IMR-90 (cell line): ENCODE results near the gene MGAT1. TPM values are rescaled to one million over a fixed set of nuclear protein-coding genes. Genes with fewer than 3 reads are reported as not detected.

Experiments used
- ATAC-seq: fragments of 200-7000 bp; cut with Tn5 transposase; 2 replicates; pipeline ENCODE4 v1.9.1; 2020; ENCODE audit warnings: low read depth, mild to moderate bottlenecking, moderate library complexity
- BruUV-seq: library from RNA; stranded (reverse); fragments of 400-500 nt; replicated peaks from 2 replicates; lab custom pipeline; 2021; lab: Mats Ljungman, UMichigan
- CTCF ChIA-PET: fragments of 300-600 bp; formaldehyde crosslinking; extraction: SDS; loops from one replicate; lab custom pipeline; 2021; ENCODE audit warnings: antibody characterized with exemption; lab: Yijun Ruan, JAX
- POLR2A ChIA-PET: fragments of 300-600 bp; sonication (Branson Sonifier 250); formaldehyde crosslinking; loops from one replicate; lab custom pipeline; 2022; ENCODE audit warnings: antibody characterized with exemption; ENCODE audit not compliant: unreplicated experiment; lab: Charles Lee
- DNase-seq: peaks from one replicate; pipeline ENCODE4 v3.0.0; 2013
- H2AFZ ChIP-seq: replicated peaks from 2 replicates; pipeline ENCODE3; 2013; ENCODE audit warnings: low read length, mild to moderate bottlenecking; ENCODE audit not compliant: poor library complexity
- H2AK5ac ChIP-seq: 2 replicates; pipeline ENCODE4 v1.6.1; 2013; ENCODE audit warnings: low read depth, low read length, inconsistent platforms
- H2AK9ac ChIP-seq: replicated peaks from 2 replicates; pipeline ENCODE3; 2013; ENCODE audit warnings: mild to moderate bottlenecking, low read depth, low read length, moderate library complexity; ENCODE audit not compliant: poor library complexity
- H2BK120ac ChIP-seq: 2 replicates; pipeline ENCODE4 v1.6.1; 2013; ENCODE audit warnings: low read depth, low read length, inconsistent platforms
- H2BK15ac ChIP-seq: 3 replicates; pipeline ENCODE4 v1.6.1; 2013; ENCODE audit warnings: low read depth, low read length, inconsistent platforms
- H2BK20ac ChIP-seq: 2 replicates; pipeline ENCODE4 v1.6.1; 2013; ENCODE audit warnings: low read depth, mild to moderate bottlenecking, inconsistent platforms, low read length, moderate library complexity
- H2BK5ac ChIP-seq: 2 replicates; pipeline ENCODE4 v1.6.1; 2013; ENCODE audit warnings: mild to moderate bottlenecking, low read depth, low read length, inconsistent platforms; ENCODE audit not compliant: poor library complexity, severe bottlenecking
- H3K14ac ChIP-seq: replicated peaks from 2 replicates; pipeline ENCODE4 v1.6.1; 2013; ENCODE audit warnings: low read depth, low read length, inconsistent platforms
- H3K18ac ChIP-seq: 2 replicates; pipeline ENCODE4 v1.6.1; 2013; ENCODE audit warnings: low read depth, low read length, control low read depth
- H3K23ac ChIP-seq: 2 replicates; pipeline ENCODE4 v1.6.1; 2013; ENCODE audit warnings: low read depth, low read length, inconsistent platforms
- H3K27ac ChIP-seq: 2 replicates; pipeline ENCODE4 v1.5.1; 2013; ENCODE audit warnings: mild to moderate bottlenecking, control low read depth, low read length; ENCODE audit not compliant: insufficient read depth
- H3K27me3 ChIP-seq: 2 replicates; pipeline ENCODE4 v1.6.1; 2013; ENCODE audit warnings: low read length; ENCODE audit not compliant: control insufficient read depth, insufficient read depth
- H3K36me3 ChIP-seq: 2 replicates; pipeline ENCODE4 v1.6.1; 2013; ENCODE audit warnings: low read length, mixed read lengths; ENCODE audit not compliant: control insufficient read depth, insufficient read depth
- H3K4ac ChIP-seq: 2 replicates; pipeline ENCODE4 v1.6.1; 2013; ENCODE audit warnings: low read depth, low read length, inconsistent platforms
- H3K4me1 ChIP-seq: 2 replicates; pipeline ENCODE4 v1.6.1; 2013; ENCODE audit warnings: low read length, mixed read lengths; ENCODE audit not compliant: control insufficient read depth, insufficient read depth
- H3K4me2 ChIP-seq: 2 replicates; pipeline ENCODE4 v1.6.1; 2013; ENCODE audit warnings: low read depth, mild to moderate bottlenecking, control low read depth, low read length, moderate library complexity
- H3K4me3 ChIP-seq: 2 replicates; pipeline ENCODE4 v1.5.1; 2013; ENCODE audit warnings: low read depth, mild to moderate bottlenecking, control low read depth, low read length, moderate library complexity; ENCODE audit not compliant: insufficient read depth
- H3K56ac ChIP-seq: 2 replicates; pipeline ENCODE4 v1.6.1; 2013; ENCODE audit warnings: low read length, inconsistent platforms; ENCODE audit not compliant: insufficient read depth; ENCODE audit errors: extremely low read depth
- H3K79me1 ChIP-seq, 2 experiments: 2 replicates each; pipeline ENCODE4 v1.6.1; 2013; ENCODE audit warnings: low read length in 2 of 2, inconsistent platforms in 1 of 2, low read depth in 1 of 2
- H3K9ac ChIP-seq: 2 replicates; pipeline ENCODE4 v1.6.1; 2013; ENCODE audit warnings: low read depth, low read length, control low read depth
- H3K9me1 ChIP-seq: 2 replicates; pipeline ENCODE4 v1.6.1; 2013; ENCODE audit warnings: low read length, inconsistent platforms; ENCODE audit not compliant: insufficient read depth
- H3K9me3 ChIP-seq: 2 replicates; pipeline ENCODE4 v1.6.1; 2013; ENCODE audit warnings: low read length; ENCODE audit not compliant: control insufficient read depth, insufficient read depth
- H4K20me1 ChIP-seq: 2 replicates; pipeline ENCODE4 v1.6.1; 2013; ENCODE audit warnings: low read length, inconsistent platforms; ENCODE audit not compliant: insufficient read depth
- H4K5ac ChIP-seq: 2 replicates; pipeline ENCODE4 v1.6.1; 2013; ENCODE audit warnings: mild to moderate bottlenecking, low read depth, low read length, control low read depth
- H4K8ac ChIP-seq, 2 experiments: 2 replicates each; pipeline ENCODE4 v1.6.1; 2013; ENCODE audit warnings: low read depth in 2 of 2, low read length in 2 of 2, control low read depth in 1 of 2, inconsistent platforms in 1 of 2
- H4K91ac ChIP-seq: 2 replicates; pipeline ENCODE4 v1.6.1; 2013; ENCODE audit warnings: low read depth, low read length, inconsistent platforms; ENCODE audit not compliant: insufficient read depth
- CHD1 ChIP-seq: IDR thresholded peaks from 2 replicates; pipeline ENCODE4 v1.6.1; 2012; ENCODE audit warnings: low read depth, low read length, improper control_type of control experiment
- FOS ChIP-seq: fragments of 150-350 bp; IDR thresholded peaks from 2 replicates; pipeline ENCODE4 v1.6.1; 2016; ENCODE audit warnings: low read depth, low read length
- MAZ ChIP-seq: IDR thresholded peaks from 2 replicates; pipeline ENCODE4 v1.6.1; 2012; ENCODE audit warnings: low read depth, mild to moderate bottlenecking, low read length, improper control_type of control experiment, moderate library complexity, borderline replicate concordance
- MXI1 ChIP-seq: IDR thresholded peaks from 2 replicates; pipeline ENCODE4 v1.6.1; 2012; ENCODE audit warnings: low read depth, mild to moderate bottlenecking, low read length, moderate library complexity, borderline replicate concordance
- NFE2L2 ChIP-seq: fragments of 150-350 bp; IDR thresholded peaks from 2 replicates; pipeline ENCODE4 v1.6.1; 2016; ENCODE audit warnings: low read depth, mild to moderate bottlenecking, low read length
- POLR2A ChIP-seq: IDR thresholded peaks from 2 replicates; pipeline ENCODE4 v1.6.1; 2012; ENCODE audit warnings: mild to moderate bottlenecking, low read depth, low read length
- RFX5 ChIP-seq: IDR thresholded peaks from 2 replicates; pipeline ENCODE4 v1.8.0; 2012; ENCODE audit warnings: low read depth, mild to moderate bottlenecking, low read length, moderate library complexity
- WGBS, 2 experiments: methylation state at CpG; one replicate each; pipeline versions ENCODE4 v1.1.5 to v1.1.7; 2013; ENCODE audit warnings: missing lambda C conversion rate in 2 of 2; ENCODE audit not compliant: insufficient read length in 1 of 2; ENCODE audit errors: extremely low coverage in 2 of 2; 5-methylcytosine and 5-hydroxymethylcytosine counted together
- dilution Hi-C: fragments of 300-500 bp; cut with HindIII; formaldehyde crosslinking; loops from one replicate; pipeline ENCODE4 v1.14.3; 2018; ENCODE audit warnings: low sequenced_read_pairs; ENCODE audit not compliant: unreplicated experiment
- in situ Hi-C: fragments of 300-500 bp; cut with MboI; formaldehyde crosslinking; loops from 3 replicates; pipeline ENCODE4 v1.14.3; 2019; ENCODE audit warnings: low sequenced_read_pairs, inconsistent platforms, mixed read lengths
- intact Hi-C: fragments of 100-400 bp; cut with micrococcal nuclease; formaldehyde crosslinking; loops from 2 replicates; pipeline ENCODE4 v1.10.0; 2022
- polyA plus RNA-seq, 3 experiments: library from polyadenylated mRNA; depleted of rRNA; stranded (reverse); fragments of >200 nt; gene quantifications; 2 replicates each; pipeline ENCODE4 v1.2.3, GENCODE V29; 2012; ENCODE audit warnings: low replicate concordance in 1 of 3
- total RNA-seq: library from RNA; depleted of rRNA; stranded (reverse); fragments of >200 nt; gene quantifications from 2 replicates; pipeline ENCODE4 v1.2.3, GENCODE V29; 2012
- TF ChIP-seq, protein P1 (sequence below): fragments of 150-350 bp; IDR thresholded peaks from 2 replicates; pipeline ENCODE4 v1.6.1; 2017; ENCODE audit warnings: mild to moderate bottlenecking, antibody characterized with exemption, low read length, low read depth

MGAT1 gene
- total and polyA plus RNA-seq, 2 of the 4 experiments (the other 2 are of a cell fraction) = 56.3 to 141 TPM

DNA sequence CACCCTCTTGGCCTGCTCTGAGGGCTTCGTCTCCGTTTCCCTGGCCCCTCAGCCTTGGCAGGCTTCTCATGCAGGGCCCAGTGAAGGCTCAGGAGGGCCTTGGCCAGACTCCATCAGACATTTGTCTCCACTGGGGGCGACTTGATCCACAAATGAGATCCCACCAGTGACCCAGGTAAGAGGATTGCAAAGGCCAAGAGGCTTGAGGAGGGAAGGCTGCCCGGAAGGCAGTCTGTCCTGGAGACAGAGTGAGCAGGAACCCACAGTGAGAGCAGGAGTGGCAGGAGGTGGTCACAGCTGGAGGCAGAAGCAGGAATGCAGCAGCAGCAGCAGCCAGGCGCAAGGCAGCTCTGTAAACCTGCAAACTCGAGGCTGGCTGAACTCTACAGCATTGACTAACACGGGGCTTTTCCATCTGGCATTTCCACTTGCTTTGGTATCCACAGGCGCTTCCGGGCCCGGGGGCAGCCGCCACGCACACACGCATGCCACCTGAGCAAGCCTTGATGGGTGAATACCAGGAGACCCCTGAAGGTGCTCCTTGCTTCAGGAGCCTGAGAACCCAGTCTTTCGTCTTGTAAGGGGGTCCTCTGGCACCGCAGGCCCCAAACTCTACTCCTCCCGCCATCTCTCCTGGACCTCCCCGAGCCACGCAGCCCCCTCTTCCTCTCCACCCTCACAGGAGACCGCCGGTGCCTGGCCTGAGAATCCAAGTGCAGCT, 14.7 kb downstream of the MGAT1 start:
- H3K4me3 ChIP-seq = no peak overlapping the region
- H3K56ac ChIP-seq = no peak overlapping the region
- ATAC-seq = peak; percentile 10
- no TSS peak for BruUV-seq
- peaks cover 10% of the 10 kb centered on the region; the same call in 1 of the 2 replicates for H3K9me1 ChIP-seq
- peak overlapping the region; percentile 20; the same call in 1 of the 2 replicates for H2BK120ac ChIP-seq
- peak overlapping the region; percentile 47; the same call in 1 of the 2 replicates for H2AK5ac ChIP-seq
- WGBS, 2 experiments = 47% methylated on average over 4 of the region's 20 CpGs; no CpG with 5 or more reads in 1 of the 2 experiments
- H3K27ac ChIP-seq = peak overlapping the region; percentile 51
- intact Hi-C loops = loop anchor here (1.0 to 2.0 kb wide), 2 partner anchors 12 to 435 kb away; partner anchors contain the start of gene GFPT2
- peak; percentile 57 for DNase-seq
- no peak overlapping the region for H3K4me2 ChIP-seq
- peaks cover 36% of the 10 kb centered on the region for H3K36me3 ChIP-seq
- no peak overlapping the region for H2BK15ac ChIP-seq
- H3K79me1 ChIP-seq = peaks cover 13 to 75% of the 10 kb centered on the region in 2 experiments; a peak in 3 of 4 replicates
- H4K91ac ChIP-seq = peak overlapping the region; percentile 36; the same call in 1 of the 2 replicates
- H3K9me3 ChIP-seq = no peaks in the 10 kb centered on the region
- no peak overlapping the region for H2AFZ ChIP-seq
- no peak overlapping the region for H3K14ac ChIP-seq
- no peak for TF ChIP-seq CHD1
- TF ChIP-seq FOS = no peak
- TF ChIP-seq MXI1 = no peak
- TF ChIP-seq MAZ = no peak
- TF ChIP-seq, protein P1, sequence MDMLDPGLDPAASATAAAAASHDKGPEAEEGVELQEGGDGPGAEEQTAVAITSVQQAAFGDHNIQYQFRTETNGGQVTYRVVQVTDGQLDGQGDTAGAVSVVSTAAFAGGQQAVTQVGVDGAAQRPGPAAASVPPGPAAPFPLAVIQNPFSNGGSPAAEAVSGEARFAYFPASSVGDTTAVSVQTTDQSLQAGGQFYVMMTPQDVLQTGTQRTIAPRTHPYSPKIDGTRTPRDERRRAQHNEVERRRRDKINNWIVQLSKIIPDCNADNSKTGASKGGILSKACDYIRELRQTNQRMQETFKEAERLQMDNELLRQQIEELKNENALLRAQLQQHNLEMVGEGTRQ = no peak
- TF ChIP-seq POLR2A = no peak
- TF ChIP-seq NFE2L2 = no peak
- no peak for TF ChIP-seq RFX5
- no peak overlapping the region for H2AK9ac ChIP-seq
- H4K5ac ChIP-seq = no peak overlapping the region
- peak overlapping the region; percentile 42; the same call in 1 of the 2 replicates for H3K4ac ChIP-seq
- no peak overlapping the region for H3K18ac ChIP-seq
- no peak overlapping the region for H2BK20ac ChIP-seq
- ChIA-PET CTCF (no interaction called here), POLR2A (no interaction called here)
- peaks cover 30% of the 10 kb centered on the region for H3K4me1 ChIP-seq
- H4K20me1 ChIP-seq = peaks cover 28% of the 10 kb centered on the region
- no peak overlapping the region; the same call in 1 of the 2 replicates for H3K23ac ChIP-seq
- dilution Hi-C loops = no loop called here
- no peak overlapping the region for H4K8ac ChIP-seq
- H2BK5ac ChIP-seq = peak overlapping the region; percentile 62
- in situ Hi-C loops = no loop called here
- H3K27me3 ChIP-seq = no peaks in the 10 kb centered on the region
- no peak overlapping the region for H3K9ac ChIP-seq
